Kidney (tissue), 14 donors: Measurements from ENCODE around the gene NT5C2. TPM values are rescaled to one million over a fixed set of nuclear protein-coding genes. Genes with fewer than 3 reads are reported as not detected.

Experiments
- DNase-seq, 5 donors: peaks; one replicate each; pipeline ENCODE4 v3.0.0-alpha.2; 2013 to 2020
- FAIRE-seq: peaks from 2 replicates; lab custom pipeline; 2012; peaks lifted over from hg19 to GRCh38; lab: Jason Lieb, UNC
- H3K27ac ChIP-seq, 2 donors: one replicate each; pipeline ENCODE4 v1.7.0; 2013; ENCODE audit warnings: low read depth in 2 of 2, low read length in 2 of 2, inconsistent platforms in 1 of 2
- H3K27me3 ChIP-seq: one replicate; pipeline ENCODE4 v1.7.1; 2013; ENCODE audit warnings: low read length, inconsistent platforms; ENCODE audit not compliant: control insufficient read depth, insufficient read depth
- H3K36me3 ChIP-seq, 3 donors: one replicate each; pipeline versions ENCODE4 v1.7.0 to v1.7.1; 2013; ENCODE audit warnings: low read length in 3 of 3, control low read depth in 1 of 3, inconsistent platforms in 1 of 3; ENCODE audit not compliant: insufficient read depth in 3 of 3, control insufficient read depth in 2 of 3
- H3K4me1 ChIP-seq, 3 donors: one replicate each; pipeline versions ENCODE4 v1.7.0 to v1.7.1; 2013; ENCODE audit warnings: low read length in 3 of 3, inconsistent platforms in 1 of 3, low read depth in 1 of 3; ENCODE audit not compliant: control insufficient read depth in 2 of 3, insufficient read depth in 2 of 3
- H3K4me3 ChIP-seq, 3 donors: one replicate each; pipeline versions ENCODE4 v1.7.0 to v1.8.1; 2013; ENCODE audit warnings: low read length in 3 of 3, control low read depth in 1 of 3, inconsistent platforms in 1 of 3
- H3K9ac ChIP-seq, 3 donors: one replicate each; pipeline versions ENCODE4 v1.7.0 to v1.7.1; 2013; ENCODE audit warnings: low read length in 3 of 3, control low read depth in 1 of 3, inconsistent platforms in 1 of 3
- H3K9me3 ChIP-seq, 3 donors: one replicate each; pipeline versions ENCODE4 v1.7.0 to v1.7.1; 2013; ENCODE audit warnings: low read length in 3 of 3, control low read depth in 1 of 3, inconsistent platforms in 1 of 3; ENCODE audit not compliant: control insufficient read depth in 2 of 3, insufficient read depth in 1 of 3
- CTCF ChIP-seq: IDR thresholded peaks from 3 replicates; pipeline ENCODE4 v1.5.1; 2012; ENCODE audit warnings: mild to moderate bottlenecking, moderate library complexity, borderline replicate concordance; ENCODE audit not compliant: insufficient read depth; ENCODE audit errors: extremely low read depth
- intact Hi-C: fragments of 100-400 bp; cut with DNase I; formaldehyde crosslinking; loops from one replicate; pipeline ENCODE4 v1.11.1; 2022
- polyA plus RNA-seq: library from polyadenylated mRNA; stranded (reverse); fragments of 350-450 nt; fragmentation: Illumina TruSeq; extraction: RNeasy Lipid Tissue Mini Kit (QIAGEN cat#74804); gene quantifications from one replicate; pipeline ENCODE4 v1.2.3, GENCODE V29; 2014; ENCODE audit warnings: low read depth, low replicate concordance; ENCODE audit not compliant: insufficient read depth
- total RNA-seq: library from RNA; stranded (reverse); fragmentation: NEBNext Ultra II Directional; extraction: Animal tissue kit (Norgen Biotek cat#: 25700); gene quantifications from one replicate; pipeline ENCODE4 v1.2.1, GENCODE V29; 2021
- donor health status: control.
- donor health status: control.
- donor health status: control.
- donor health status: control.
- donor health status: control.
- donor health status: DM: yes; HTN: yes; CAD: no.
- donor health status: Normal renal cell carcinoma (clear cell type).

Gene NT5C2
- total and polyA plus RNA-seq, 2 donors from 2014 or later, result 30.9 to 91.7 TPM

GRCh38 chr10:103110407-103110806, 82.7 kb downstream of the NT5C2 start:
- no peaks in the 10 kb centered on the region for H3K27me3 ChIP-seq
- peaks cover 0 to 5% (median 0%) of the 10 kb centered on the region in 3 donors for H3K36me3 ChIP-seq
- TF ChIP-seq CTCF, result no peak
- H3K4me1 ChIP-seq, result peaks cover 2 to 14% (median 4%) of the 10 kb centered on the region in 3 donors
- no peak overlapping the region for H3K9ac ChIP-seq
- intact Hi-C loops, result no loop called here
- no peak for DNase-seq
- H3K9me3 ChIP-seq, result no peaks in the 10 kb centered on the region
- H3K4me3 ChIP-seq, result no peak overlapping the region
- no peak for FAIRE-seq
- H3K27ac ChIP-seq, result no peak overlapping the region

- peaks cover 2 to 14% (median 4%) of the 10 kb centered on the region in 3 donors for H3K4me1 ChIP-seq
- no peak overlapping the region for H3K4me3 ChIP-seq
- peaks cover 0 to 6% (median 0%) of the 10 kb centered on the region in 3 donors for H3K36me3 ChIP-seq
- H3K27ac ChIP-seq, result no peak overlapping the region
- FAIRE-seq, result no peak
- no peak for DNase-seq
- no peak for TF ChIP-seq CTCF
- no peak overlapping the region for H3K9ac ChIP-seq
- H3K27me3 ChIP-seq, result no peaks in the 10 kb centered on the region
- no peaks in the 10 kb centered on the region for H3K9me3 ChIP-seq
- intact Hi-C loops, result no loop called here
These were observed 83.3 kb downstream of the NT5C2 start for GRCh38 chr10:103109821-103110220.

- TF ChIP-seq CTCF, result no peak
- no peak for DNase-seq
- no peak for FAIRE-seq
- H3K4me3 ChIP-seq, result no peak overlapping the region
- intact Hi-C loops, result no loop called here
- no peaks in the 10 kb centered on the region for H3K27me3 ChIP-seq
- H3K9ac ChIP-seq, result no peak overlapping the region
- peaks cover 0 to 17% (median 10%) of the 10 kb centered on the region in 3 donors for H3K36me3 ChIP-seq
- H3K4me1 ChIP-seq, result peaks cover 0 to 6% (median 0%) of the 10 kb centered on the region in 3 donors
- no peak overlapping the region for H3K27ac ChIP-seq
- H3K9me3 ChIP-seq, result no peaks in the 10 kb centered on the region
These were observed 86.5 kb downstream of the NT5C2 start for GRCh38 chr10:103106539-103106938.

GRCh38 chr10:103105462-103105861, 87.6 kb downstream of the NT5C2 start:
- no peak for TF ChIP-seq CTCF
- H3K4me3 ChIP-seq, result no peak overlapping the region
- DNase-seq (no peak), FAIRE-seq (no peak)
- peaks cover 0 to 20% (median 13%) of the 10 kb centered on the region in 3 donors for H3K36me3 ChIP-seq
- H3K9me3 ChIP-seq, result no peaks in the 10 kb centered on the region
- H3K27me3 ChIP-seq, result no peaks in the 10 kb centered on the region
- intact Hi-C loops, result no loop called here
- H3K4me1 ChIP-seq, result no peaks in the 10 kb centered on the region
- H3K27ac ChIP-seq, result no peak overlapping the region
- H3K9ac ChIP-seq, result no peak overlapping the region
